Measurements from ENCODE around the gene MN1.

Gene MN1

DNA sequence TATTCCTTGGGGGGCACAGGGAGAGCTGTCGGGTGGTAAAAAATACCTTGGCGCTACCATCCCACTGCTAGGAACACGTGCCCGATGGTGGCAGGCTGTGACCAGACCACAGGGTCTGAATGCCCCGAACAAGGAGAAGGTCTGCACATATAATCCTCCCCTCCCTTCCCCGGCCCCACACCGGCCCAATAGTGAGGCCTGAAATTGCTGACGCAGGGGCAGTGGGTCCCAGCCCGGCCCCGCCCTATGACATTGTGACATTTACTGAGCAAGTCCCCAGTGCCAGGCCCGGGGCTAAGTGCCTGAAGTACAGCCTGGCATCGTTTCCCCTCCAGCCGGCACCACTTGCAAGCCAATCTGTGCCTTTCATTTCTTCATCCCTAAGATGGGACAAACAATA lies 19.5 kb downstream of the MN1 start:
- no peak for DNase-seq

DNA sequence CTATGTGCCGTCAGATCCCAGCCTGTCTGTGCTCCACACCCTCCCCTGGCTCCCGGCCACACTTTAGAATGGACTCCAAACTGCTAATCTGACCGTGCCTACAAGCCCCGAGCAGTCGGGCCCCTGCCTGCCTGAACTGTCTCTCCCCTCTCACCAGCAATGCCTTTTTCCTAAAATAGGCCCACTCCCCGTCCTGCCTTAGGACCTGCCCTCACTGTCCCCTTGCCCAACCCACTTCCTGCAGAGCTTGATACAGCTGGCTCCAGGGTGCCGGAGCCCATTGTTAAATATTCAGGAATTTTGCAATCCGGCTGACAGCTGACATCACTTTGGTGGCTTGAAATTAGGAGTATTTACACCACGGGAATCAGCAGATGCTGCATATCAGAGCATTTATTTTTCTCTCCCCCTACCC lies 21.4 kb downstream of the MN1 start:
- DNase-seq = no peak

DNA sequence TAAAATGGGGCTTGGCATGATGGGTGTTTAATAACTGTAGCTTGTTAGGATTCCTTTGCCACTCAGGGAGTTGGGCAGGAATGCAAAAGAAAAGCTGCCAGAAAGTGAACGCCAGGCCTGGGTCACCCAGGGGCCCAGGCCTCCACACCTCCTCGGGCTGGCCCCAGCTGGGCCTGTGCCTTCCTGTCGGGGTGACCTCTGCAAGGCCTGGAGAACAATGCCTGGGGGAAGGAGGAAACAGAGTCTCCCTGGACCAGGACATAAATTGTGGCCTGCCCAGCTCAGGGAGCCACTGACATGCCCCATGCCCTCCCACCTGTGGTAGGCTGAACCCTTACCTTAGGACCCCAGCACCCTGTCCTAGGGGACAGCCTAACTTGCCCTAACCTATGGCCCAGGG lies 21.9 kb downstream of the MN1 start:
- no peak for DNase-seq

DNA sequence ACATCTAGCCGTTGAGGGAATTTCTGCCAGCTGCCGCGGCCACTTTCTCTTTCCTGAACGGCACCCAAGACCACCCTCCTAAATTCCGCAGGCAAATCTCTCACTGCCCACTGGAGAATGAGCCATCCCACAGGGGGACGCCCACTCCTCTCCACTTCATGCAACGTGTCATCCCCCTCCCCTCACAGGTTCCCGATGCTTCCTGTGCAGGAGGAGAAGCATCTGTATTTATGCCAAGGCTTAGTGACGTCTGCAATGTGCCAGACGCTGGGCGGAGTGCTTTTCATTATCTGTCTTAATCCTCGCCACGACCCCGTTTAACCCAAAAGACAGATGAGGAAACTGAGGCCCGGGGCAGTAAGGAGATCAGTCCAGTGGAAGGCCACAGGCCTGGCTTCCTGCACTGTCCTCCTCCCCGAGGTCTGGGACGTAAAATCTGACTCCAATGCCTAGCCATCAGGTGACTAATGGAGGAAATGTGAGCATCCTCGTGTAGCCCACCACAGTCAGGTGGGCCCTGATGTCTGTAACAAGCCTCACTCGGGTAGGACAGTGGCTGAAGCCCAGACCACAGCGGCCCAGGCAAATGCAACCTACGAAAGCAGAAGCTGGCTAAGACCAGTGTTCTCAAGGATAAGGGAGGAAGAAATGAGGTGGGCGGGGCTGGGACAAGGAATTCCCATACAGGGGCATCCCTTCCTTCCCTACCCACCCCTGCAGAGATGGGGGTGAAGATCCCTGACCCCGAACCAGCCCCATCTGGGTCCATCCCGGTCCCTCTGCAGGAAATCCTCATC lies 23.1 kb downstream of the MN1 start:
- no peak for DNase-seq

DNA sequence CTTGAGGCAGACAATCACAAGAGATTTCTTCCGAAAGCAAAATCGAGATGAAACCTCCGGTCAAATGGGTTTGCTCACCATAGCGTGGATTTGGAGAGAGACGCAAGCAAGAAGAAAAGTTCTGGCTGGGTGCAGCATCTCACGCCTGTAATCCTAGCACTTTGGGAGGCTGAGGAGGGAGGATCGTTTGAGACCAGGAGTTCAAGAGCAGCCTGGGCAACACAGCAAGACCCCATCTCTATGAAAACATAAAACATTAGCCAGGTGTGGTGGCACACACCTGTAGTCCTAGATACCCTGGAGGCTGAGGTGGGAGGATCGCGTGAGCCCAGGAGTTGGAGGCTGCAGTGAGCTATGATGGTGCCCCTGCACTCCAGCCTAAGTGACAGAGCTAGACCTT lies 24.4 kb downstream of the MN1 start:
- no peak for DNase-seq

DNA sequence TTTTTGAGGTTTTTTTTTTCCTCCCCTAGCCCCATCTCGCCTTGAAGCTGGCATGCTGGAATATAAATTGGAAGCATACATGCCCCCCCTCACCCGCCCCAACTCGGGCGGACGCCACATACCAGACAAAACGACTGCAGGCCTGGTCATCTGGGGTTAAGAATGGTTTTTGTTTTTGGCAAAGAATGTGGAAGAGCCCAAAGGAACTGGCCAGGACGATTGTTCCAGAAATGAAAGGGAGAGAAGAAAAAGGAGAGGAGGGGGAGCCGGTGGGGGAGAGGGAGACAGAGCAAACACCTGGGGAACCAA lies 25.0 kb downstream of the MN1 start:
- no peak for DNase-seq

DNA sequence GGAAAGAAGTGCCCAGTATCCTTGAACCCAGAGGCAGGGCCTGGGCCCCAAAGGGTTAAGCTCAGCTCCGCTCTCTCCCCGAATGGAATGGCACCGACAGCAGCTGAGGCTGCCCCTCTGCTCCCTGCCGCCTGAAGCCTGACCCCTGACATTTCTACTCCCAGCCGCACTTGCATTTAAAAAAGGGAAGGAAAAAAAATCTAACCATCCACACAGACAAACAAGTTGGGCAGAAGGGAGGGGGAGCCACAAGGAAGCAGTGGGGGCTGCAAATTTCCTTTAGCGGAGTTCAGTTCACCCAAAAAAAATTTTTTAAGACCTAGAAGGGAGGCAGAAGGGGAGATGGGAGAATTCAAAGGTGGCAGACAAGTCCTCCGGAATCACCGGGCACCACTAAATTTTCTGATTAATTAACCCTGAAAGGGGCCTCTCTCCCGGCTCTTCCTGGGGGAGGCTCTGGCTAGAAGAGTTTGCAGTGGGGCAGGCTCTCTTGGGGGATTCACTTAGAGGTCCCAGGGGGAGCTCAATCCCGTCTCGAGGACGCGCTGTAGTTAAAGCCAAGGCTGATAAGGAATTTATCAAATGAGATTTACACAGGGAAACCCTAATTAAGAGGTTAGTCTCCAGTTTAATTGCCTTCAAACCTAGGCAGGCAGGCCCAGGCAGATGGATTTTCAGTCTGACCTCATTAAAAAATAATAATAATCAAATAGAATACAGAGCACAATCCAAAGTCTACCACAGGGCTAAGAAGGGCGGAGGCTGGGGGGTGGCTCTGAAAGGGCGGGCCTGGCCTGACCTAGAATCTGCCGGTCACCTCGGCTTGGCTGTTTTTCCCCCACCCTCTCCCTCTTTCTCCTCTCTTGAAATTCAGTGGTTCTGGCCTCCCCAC lies 25.6 kb downstream of the MN1 start:
- DNase-seq = no peak

DNA sequence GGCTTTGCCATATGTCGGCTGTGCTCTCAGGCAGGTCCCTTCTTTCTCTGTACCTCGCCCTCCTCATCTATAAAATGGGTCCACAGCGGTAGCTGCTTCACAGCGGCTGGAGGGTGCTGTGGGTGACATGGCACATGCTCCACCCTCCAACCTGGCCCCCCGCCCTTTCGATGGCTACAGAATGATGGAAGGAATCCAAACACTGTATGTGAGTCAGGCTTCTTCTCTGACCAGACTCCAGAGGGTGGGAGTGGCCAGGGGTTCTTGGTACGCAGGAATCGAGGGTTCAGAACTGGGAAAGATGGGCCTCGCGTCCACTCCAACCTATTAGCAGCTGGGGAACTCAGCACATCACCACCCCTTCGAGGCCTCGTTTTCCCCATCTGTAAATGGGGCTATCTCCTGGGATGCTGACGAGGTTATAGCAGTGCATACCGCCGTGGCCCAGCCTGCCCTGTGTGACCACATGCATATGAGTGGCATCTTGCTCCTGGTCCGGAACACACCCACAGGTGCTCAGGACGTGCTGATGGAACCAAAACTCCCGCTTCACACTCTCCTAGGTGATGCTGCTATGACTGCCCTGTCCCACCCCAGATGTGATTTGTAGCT lies 26.4 kb downstream of the MN1 start:
- DNase-seq = no peak

DNA sequence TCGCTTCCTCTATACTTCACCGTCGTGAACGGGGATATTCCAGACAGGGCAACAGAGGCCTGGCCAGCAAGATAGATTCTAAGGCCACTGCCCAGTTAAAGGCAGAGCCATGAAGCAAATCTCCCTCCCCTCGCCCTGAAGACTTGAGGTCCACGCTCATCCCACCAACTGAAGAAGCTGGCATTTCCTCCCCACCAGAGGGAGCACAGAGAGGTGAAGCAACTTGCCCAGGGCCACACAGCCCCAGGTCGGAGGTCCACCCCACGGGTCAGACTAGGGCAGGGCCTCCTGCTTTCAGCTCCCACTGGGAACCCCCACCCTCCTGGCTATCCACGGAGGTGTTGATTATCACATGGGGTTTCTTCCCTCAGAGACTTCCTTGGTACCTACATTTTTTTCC lies 27.4 kb downstream of the MN1 start:
- no peak for DNase-seq

DNA sequence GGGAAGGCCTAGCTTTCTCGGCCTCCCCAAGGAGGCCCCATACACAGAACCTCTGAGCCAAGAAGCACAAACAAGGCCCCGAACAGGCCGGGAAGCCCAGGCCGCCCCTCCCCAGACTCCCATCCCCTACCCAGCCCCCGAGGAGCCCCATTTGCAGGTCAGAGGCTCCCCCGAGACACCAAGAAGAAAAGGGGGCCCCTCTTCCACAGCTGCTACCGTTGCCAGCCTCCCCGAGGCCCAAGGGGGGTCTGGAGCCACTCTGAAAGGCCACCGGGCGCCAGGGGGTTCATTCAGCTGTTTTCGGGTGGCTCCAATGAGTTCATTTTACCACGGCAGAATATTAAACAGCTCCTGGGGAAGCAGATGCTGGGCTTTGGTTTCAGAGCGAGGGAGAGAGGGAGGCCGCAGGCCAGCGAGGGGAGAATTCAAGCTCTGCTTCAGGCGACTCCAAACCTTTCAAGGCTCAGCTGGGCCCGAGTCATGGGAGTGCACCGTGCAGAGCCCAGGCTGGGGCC lies 28.5 kb downstream of the MN1 start:
- DNase-seq = no peak

DNA sequence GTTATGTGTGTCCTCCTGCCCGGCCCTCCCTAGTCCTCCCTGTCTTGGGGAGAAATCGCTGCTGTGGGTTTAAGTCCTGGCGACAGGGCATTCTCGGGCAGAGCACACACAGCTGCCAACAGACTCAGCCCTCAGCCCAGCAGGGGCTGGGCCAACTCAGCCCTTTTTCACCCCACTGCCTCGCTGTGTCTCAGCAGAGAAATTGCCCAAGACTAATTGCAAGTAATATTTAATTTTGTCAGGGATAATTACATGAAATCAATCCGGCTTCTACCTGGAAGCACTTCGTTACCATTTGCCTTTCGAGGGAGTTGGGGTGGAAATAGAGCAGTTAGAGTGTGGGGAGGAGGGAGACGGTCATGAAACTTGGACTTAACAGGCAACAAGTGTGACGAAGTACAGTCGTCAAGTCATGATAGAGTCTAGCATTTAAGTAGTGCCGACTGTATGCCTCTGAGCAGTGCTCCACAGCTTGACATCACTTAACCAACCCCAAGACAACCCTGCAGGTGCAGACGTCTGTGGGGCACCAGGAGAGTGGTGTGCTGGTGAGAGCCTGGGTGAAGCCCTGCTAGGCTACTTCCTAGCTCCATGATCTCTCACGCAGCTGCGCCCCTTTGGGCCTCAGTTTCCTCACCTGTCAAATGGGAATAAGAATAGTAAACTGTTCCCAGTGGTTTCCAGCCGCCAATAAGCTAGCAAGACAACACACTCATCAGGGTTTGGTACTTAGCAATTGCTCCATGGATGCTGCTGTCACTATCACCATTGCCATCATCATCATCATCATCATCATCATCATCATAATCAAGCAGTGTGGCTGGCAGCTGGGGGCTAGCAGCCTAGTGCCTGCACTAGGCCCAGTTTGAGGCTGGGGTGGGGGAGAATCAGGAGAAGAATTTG lies 29.2 kb downstream of the MN1 start:
- no peak for DNase-seq

DNA sequence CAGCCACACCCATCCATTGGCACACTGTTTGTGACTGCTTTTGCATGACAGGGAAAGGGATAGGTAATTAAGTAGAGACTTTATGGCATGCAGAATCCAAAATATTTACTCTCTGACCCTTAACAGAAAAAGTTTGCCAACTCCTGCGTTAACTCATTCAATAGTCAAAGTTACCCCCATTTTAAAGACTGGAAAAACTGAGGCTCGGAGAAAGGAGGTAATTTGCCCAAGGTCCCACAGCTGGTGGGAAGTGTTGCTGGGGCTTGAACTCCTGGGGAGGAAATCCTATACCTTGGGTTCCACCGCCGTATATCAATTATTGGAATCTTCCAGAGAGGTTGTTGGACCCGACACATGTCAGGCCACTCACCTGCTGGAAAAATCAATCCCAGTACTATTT lies 29.9 kb downstream of the MN1 start:
- no peak for DNase-seq

DNA sequence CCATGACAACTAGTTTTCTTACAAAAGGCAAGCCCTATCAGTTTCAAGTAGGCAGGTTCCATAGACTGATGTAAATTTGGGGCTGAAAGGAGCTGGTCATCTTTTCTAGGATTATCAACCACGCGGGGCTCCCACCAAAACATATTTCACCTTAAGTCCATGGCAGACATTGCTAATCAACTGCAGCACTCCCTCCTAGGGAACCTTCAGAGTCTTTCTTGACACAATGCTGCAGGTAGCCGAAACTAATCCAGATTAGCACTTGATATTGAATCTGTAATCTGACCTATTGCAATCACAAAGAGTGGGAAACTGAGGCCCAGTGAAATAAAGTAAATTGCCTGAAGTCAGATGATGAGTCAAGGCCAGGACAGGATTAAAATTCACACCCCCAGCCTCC lies 32.5 kb downstream of the MN1 start:
- no peak for DNase-seq

DNA sequence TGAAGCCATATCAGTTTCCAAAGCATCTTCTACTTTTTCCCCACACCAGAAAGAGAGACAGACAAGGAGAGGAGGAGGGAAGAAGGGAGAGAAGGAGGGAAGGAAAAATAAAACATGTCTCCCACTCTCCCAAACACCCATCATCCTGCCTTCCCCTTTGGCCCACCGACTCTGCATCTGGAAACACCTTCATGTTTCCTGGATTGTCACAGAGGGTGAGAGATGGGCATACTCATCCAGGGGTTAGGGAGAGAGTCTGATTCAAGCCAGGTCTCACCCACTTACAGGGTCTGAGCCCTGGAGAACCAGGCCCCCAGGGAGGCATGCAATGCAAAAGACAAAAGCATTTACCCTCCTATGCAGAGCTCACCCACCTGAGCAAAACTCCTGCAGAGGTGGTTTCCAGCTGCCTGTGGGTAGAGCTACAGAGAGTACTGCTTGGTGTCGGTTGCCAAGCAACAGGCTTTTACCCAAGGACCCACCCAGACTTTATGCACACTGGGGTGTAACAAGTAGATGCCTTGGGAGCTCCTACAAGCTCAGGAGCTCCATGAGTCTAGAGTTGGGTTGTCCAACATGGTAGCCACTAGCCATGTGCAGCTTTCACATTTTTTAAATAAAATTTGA lies 33.4 kb downstream of the MN1 start:
- no peak for DNase-seq

DNA sequence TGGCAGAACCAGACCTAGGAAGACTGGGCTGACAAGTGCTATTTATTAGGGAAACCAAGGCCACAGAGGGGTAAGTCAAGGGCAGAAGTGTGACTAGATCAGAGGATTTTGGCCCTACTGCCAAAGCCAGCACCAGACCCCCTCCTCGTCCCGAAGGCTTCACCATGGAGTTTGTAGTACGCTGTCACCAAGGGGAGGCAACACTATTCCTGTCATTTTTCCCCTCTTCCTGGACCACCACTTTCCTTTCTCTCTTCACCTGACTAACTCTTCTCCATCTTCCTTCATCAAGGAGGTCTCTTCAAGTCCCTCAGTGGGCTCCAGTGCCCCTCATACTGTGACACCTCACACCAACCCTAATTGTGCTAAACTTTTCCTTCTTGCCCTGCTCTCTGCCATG lies 34.9 kb downstream of the MN1 start:
- DNase-seq = no peak

DNA sequence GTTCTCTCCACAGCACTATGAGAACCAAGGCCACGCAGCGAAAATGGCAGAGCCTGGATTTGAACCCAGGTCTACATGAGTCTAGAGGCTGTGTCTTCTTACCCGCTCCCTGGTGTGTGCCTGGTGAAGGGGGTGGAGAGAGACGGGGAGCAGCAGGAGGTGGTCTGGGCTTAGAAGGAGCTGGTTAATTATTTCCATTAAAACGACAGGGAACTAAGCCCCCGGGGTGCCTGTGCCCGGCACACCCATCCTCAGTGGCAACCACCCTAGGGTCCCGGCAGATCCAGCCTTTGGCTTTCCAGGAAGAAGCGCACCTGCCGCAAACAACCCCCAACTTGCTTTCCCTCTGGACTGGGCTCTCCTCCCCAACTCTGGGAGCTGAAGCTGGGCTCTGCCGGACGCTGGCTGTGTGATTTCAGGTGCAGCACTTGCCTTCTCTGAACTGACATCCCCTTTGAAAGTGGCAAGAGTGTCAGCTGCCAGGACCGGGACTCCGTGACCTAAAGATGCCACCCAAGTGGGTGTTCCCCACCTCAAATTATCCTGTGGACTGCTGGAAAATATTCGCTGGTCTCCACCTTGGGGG lies 35.8 kb downstream of the MN1 start:
- DNase-seq = no peak

DNA sequence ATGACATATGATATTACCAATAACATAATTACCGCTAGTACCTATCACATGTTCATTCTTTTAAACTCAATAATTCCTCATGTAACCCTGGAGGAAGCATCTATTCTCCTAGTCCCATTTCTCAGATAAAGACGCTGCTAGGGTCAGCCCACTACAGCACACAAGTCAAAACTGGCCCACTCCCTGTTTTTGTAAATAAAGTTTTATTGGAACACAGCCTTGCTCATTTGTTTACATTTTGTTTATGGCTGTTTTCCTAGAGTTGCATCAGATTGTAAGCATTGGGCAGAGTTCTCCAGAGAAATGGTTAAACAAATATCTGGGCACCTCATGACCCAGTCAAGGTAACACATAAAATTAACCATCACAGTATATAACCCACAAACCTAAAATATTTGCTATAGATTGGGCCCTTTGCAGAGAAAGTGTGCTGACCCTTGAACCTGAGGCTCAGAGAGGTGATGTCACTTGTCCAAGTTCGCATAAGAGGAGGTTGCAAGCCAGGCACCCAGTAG lies 36.8 kb downstream of the MN1 start:
- DNase-seq = no peak

DNA sequence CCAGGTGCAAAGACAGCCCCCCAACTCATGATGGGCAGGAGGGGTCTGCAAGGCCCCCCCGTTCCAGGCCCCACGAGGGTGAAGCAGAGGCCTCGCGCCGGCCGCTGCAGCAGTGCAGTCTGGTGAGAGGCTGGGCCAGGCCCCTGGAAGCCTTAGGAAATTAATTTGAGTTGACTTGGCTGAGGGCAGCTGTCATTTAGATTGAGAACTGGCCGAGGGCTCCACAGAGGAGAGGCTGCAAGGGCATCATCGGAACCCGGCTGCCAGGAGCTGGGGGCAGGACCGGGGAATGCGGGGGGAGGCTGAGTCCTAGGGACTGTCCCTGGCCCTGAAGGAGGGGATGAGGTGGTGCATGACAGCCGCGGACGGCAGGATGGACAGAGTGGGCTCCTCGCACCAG lies 39.9 kb downstream of the MN1 start:
- DNase-seq = no peak

DNA sequence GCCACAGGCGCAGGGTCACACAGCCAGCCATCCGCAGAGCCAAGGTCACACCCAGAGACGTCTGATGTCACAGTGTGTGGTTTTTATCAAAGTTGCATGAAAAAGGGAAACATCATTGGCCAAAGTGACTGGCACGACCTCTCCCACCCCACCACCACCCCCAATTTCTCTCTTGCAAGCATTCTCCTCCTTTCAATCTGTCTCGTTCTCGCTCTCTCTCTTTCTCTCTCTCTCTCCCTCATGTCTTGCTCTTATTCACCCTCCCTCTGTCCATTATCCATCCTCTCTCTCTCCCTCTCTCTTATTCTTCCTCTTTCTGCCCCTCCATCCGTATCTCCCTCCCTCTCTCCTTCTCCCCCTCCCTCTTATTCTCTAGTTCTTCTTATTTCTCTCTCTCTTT lies 40.6 kb downstream of the MN1 start:
- no peak for DNase-seq

DNA sequence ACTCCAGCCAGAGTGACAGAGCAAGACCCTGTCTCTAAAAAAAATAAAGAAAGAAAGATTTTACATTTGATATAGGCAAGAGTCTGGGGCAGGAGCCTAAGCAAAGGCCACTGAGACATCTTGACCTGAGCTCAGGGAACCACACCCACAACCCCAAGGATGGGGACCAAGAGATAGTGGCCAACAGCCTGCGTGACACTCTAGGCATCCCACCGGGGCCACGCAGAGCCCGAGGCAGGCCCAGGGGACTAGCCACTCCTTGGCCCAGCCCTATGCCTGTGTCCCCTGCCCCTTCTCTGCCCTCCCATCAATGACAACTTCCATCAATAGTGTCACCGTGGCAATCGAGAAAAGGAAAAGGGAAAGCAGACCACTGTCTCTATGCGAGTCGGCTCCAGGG lies 41.1 kb downstream of the MN1 start:
- no peak for DNase-seq

DNA sequence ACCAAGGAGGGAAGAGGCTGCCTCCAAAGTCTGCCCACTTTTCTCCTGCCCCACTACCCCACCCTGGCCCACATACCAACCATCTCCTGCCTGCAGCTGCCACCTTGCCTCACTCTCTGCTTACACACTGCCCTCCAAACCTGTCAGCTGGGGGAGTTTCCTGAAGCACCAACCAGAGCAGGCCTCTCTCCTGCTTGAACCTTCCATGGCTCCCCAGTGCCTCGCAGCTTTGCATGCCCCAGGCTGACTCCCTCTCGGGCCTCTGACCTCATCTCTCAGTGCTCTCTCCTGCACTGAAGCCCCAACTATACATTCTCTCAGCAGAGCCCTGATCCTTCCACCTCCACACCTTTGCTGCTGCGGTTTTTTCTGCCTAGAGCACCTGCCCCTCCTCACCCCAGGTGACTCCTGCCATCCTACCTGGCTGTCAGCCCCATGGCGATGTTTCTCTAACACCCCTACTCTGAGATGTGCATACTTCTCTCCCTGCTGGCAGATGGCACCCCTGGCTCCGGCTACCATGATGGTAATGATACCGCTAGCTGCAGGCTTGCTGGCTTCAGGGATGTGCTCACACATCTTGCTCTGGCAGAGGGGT lies 43.5 kb downstream of the MN1 start:
- no peak for DNase-seq

All from stimulated activated CD4-positive, alpha-beta T cell treated with anti-CD3 and anti-CD28 coated beads, Interleukin-12 subunit alpha, Interleukin-12 subunit beta, amount 100 ng/mL, for 4 hours (primary cell).